ENCODE data around the gene LDLRAP1.

DNA sequence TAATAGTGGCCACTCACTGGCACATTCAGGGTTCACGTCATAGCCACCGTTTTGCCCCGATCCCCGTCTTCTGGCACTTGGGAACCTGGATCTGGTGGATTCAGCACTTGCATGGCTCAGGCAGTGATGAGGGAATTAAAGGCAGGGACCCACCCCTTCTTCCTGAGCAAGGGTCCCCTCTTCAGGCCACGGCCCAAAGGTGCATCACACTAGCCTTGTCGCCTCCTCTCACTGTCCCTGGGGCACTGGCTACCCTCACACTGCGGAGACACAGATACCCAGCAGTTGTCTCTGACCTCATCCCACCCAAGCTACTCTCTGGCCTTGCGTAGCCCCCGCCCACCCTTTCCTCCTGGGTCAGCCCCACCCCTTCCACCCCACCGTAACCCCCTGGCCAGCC lies 19.9 kb upstream of the LDLRAP1 start:
- TF ChIP-seq CTCF (IDR thresholded peaks at IDR 0.05; ENCODE audit: low read depth, low read length) (no peak), EZH2phosphoT487 (IDR thresholded peaks at IDR 0.05; ENCODE audit: low read depth) (no peak)

All from OCI-LY3 (cell line).